IMR-90 (cell line): ENCODE data around the gene CDC42EP2. TPM values are rescaled to one million over a fixed set of nuclear protein-coding genes. Genes with fewer than 3 reads are reported as not detected.
A peak's percentile ranks its signal among the peaks of the same experiment; 100 is the strongest.

Source experiments
- ATAC-seq: fragments of 200-7000 bp; cut with Tn5 transposase; 2 replicates; pipeline ENCODE4 v1.9.1; 2020; ENCODE audit warnings: low read depth, mild to moderate bottlenecking, moderate library complexity
- BruUV-seq: library from RNA; stranded (reverse); fragments of 400-500 nt; replicated peaks from 2 replicates; lab custom pipeline; 2021; lab: Mats Ljungman, UMichigan
- CTCF ChIA-PET: fragments of 300-600 bp; formaldehyde crosslinking; extraction: SDS; loops from one replicate; lab custom pipeline; 2021; ENCODE audit warnings: antibody characterized with exemption; lab: Yijun Ruan, JAX
- POLR2A ChIA-PET: fragments of 300-600 bp; sonication (Branson Sonifier 250); formaldehyde crosslinking; loops from one replicate; lab custom pipeline; 2022; ENCODE audit warnings: antibody characterized with exemption; ENCODE audit not compliant: unreplicated experiment; lab: Charles Lee
- DNase-seq: peaks from one replicate; pipeline ENCODE4 v3.0.0; 2013
- H2AFZ ChIP-seq: replicated peaks from 2 replicates; pipeline ENCODE3; 2013; ENCODE audit warnings: low read length, mild to moderate bottlenecking; ENCODE audit not compliant: poor library complexity
- H2AK5ac ChIP-seq: 2 replicates; pipeline ENCODE4 v1.6.1; 2013; ENCODE audit warnings: low read depth, low read length, inconsistent platforms
- H2AK9ac ChIP-seq: replicated peaks from 2 replicates; pipeline ENCODE3; 2013; ENCODE audit warnings: mild to moderate bottlenecking, low read depth, low read length, moderate library complexity; ENCODE audit not compliant: poor library complexity
- H2BK120ac ChIP-seq: 2 replicates; pipeline ENCODE4 v1.6.1; 2013; ENCODE audit warnings: low read depth, low read length, inconsistent platforms
- H2BK15ac ChIP-seq: 3 replicates; pipeline ENCODE4 v1.6.1; 2013; ENCODE audit warnings: low read depth, low read length, inconsistent platforms
- H2BK20ac ChIP-seq: 2 replicates; pipeline ENCODE4 v1.6.1; 2013; ENCODE audit warnings: low read depth, mild to moderate bottlenecking, inconsistent platforms, low read length, moderate library complexity
- H2BK5ac ChIP-seq: 2 replicates; pipeline ENCODE4 v1.6.1; 2013; ENCODE audit warnings: mild to moderate bottlenecking, low read depth, low read length, inconsistent platforms; ENCODE audit not compliant: poor library complexity, severe bottlenecking
- H3K14ac ChIP-seq: replicated peaks from 2 replicates; pipeline ENCODE4 v1.6.1; 2013; ENCODE audit warnings: low read depth, low read length, inconsistent platforms
- H3K18ac ChIP-seq: 2 replicates; pipeline ENCODE4 v1.6.1; 2013; ENCODE audit warnings: low read depth, low read length, control low read depth
- H3K23ac ChIP-seq: 2 replicates; pipeline ENCODE4 v1.6.1; 2013; ENCODE audit warnings: low read depth, low read length, inconsistent platforms
- H3K27ac ChIP-seq: 2 replicates; pipeline ENCODE4 v1.5.1; 2013; ENCODE audit warnings: mild to moderate bottlenecking, control low read depth, low read length; ENCODE audit not compliant: insufficient read depth
- H3K27me3 ChIP-seq: 2 replicates; pipeline ENCODE4 v1.6.1; 2013; ENCODE audit warnings: low read length; ENCODE audit not compliant: control insufficient read depth, insufficient read depth
- H3K36me3 ChIP-seq: 2 replicates; pipeline ENCODE4 v1.6.1; 2013; ENCODE audit warnings: low read length, mixed read lengths; ENCODE audit not compliant: control insufficient read depth, insufficient read depth
- H3K4ac ChIP-seq: 2 replicates; pipeline ENCODE4 v1.6.1; 2013; ENCODE audit warnings: low read depth, low read length, inconsistent platforms
- H3K4me1 ChIP-seq: 2 replicates; pipeline ENCODE4 v1.6.1; 2013; ENCODE audit warnings: low read length, mixed read lengths; ENCODE audit not compliant: control insufficient read depth, insufficient read depth
- H3K4me2 ChIP-seq: 2 replicates; pipeline ENCODE4 v1.6.1; 2013; ENCODE audit warnings: low read depth, mild to moderate bottlenecking, control low read depth, low read length, moderate library complexity
- H3K4me3 ChIP-seq: 2 replicates; pipeline ENCODE4 v1.5.1; 2013; ENCODE audit warnings: low read depth, mild to moderate bottlenecking, control low read depth, low read length, moderate library complexity; ENCODE audit not compliant: insufficient read depth
- H3K56ac ChIP-seq: 2 replicates; pipeline ENCODE4 v1.6.1; 2013; ENCODE audit warnings: low read length, inconsistent platforms; ENCODE audit not compliant: insufficient read depth; ENCODE audit errors: extremely low read depth
- H3K79me1 ChIP-seq, 2 experiments: 2 replicates each; pipeline ENCODE4 v1.6.1; 2013; ENCODE audit warnings: low read length in 2 of 2, inconsistent platforms in 1 of 2, low read depth in 1 of 2
- H3K9ac ChIP-seq: 2 replicates; pipeline ENCODE4 v1.6.1; 2013; ENCODE audit warnings: low read depth, low read length, control low read depth
- H3K9me1 ChIP-seq: 2 replicates; pipeline ENCODE4 v1.6.1; 2013; ENCODE audit warnings: low read length, inconsistent platforms; ENCODE audit not compliant: insufficient read depth
- H3K9me3 ChIP-seq: 2 replicates; pipeline ENCODE4 v1.6.1; 2013; ENCODE audit warnings: low read length; ENCODE audit not compliant: control insufficient read depth, insufficient read depth
- H4K20me1 ChIP-seq: 2 replicates; pipeline ENCODE4 v1.6.1; 2013; ENCODE audit warnings: low read length, inconsistent platforms; ENCODE audit not compliant: insufficient read depth
- H4K5ac ChIP-seq: 2 replicates; pipeline ENCODE4 v1.6.1; 2013; ENCODE audit warnings: mild to moderate bottlenecking, low read depth, low read length, control low read depth
- H4K8ac ChIP-seq, 2 experiments: 2 replicates each; pipeline ENCODE4 v1.6.1; 2013; ENCODE audit warnings: low read depth in 2 of 2, low read length in 2 of 2, control low read depth in 1 of 2, inconsistent platforms in 1 of 2
- H4K91ac ChIP-seq: 2 replicates; pipeline ENCODE4 v1.6.1; 2013; ENCODE audit warnings: low read depth, low read length, inconsistent platforms; ENCODE audit not compliant: insufficient read depth
- BHLHE40 ChIP-seq: fragments of 150-350 bp; IDR thresholded peaks from 2 replicates; pipeline ENCODE4 v1.6.1; 2016; ENCODE audit warnings: mild to moderate bottlenecking, low read depth, low read length
- CEBPB ChIP-seq: IDR thresholded peaks from 2 replicates; pipeline ENCODE4 v1.6.1; 2012; ENCODE audit warnings: low read depth, low read length, improper control_type of control experiment
- FOS ChIP-seq: fragments of 150-350 bp; IDR thresholded peaks from 2 replicates; pipeline ENCODE4 v1.6.1; 2016; ENCODE audit warnings: low read depth, low read length
- MAFK ChIP-seq: IDR thresholded peaks from 2 replicates; pipeline ENCODE4 v1.6.1; 2012; ENCODE audit warnings: low read depth, low read length, improper control_type of control experiment
- MXI1 ChIP-seq: IDR thresholded peaks from 2 replicates; pipeline ENCODE4 v1.6.1; 2012; ENCODE audit warnings: low read depth, mild to moderate bottlenecking, low read length, moderate library complexity, borderline replicate concordance
- POLR2A ChIP-seq: IDR thresholded peaks from 2 replicates; pipeline ENCODE4 v1.6.1; 2012; ENCODE audit warnings: mild to moderate bottlenecking, low read depth, low read length
- RAD21 ChIP-seq: IDR thresholded peaks from 2 replicates; pipeline ENCODE4 v1.6.1; 2012; ENCODE audit warnings: low read length, improper control_type of control experiment
- RFX5 ChIP-seq: IDR thresholded peaks from 2 replicates; pipeline ENCODE4 v1.8.0; 2012; ENCODE audit warnings: low read depth, mild to moderate bottlenecking, low read length, moderate library complexity
- SMC3 ChIP-seq: fragments of 150-350 bp; IDR thresholded peaks from 2 replicates; pipeline ENCODE4 v1.6.1; 2016; ENCODE audit warnings: low read depth, mild to moderate bottlenecking, antibody characterized with exemption, low read length, moderate library complexity
- WGBS, 2 experiments: methylation state at CpG; one replicate each; pipeline versions ENCODE4 v1.1.5 to v1.1.7; 2013; ENCODE audit warnings: missing lambda C conversion rate in 2 of 2; ENCODE audit not compliant: insufficient read length in 1 of 2; ENCODE audit errors: extremely low coverage in 2 of 2; 5-methylcytosine and 5-hydroxymethylcytosine counted together
- dilution Hi-C: fragments of 300-500 bp; cut with HindIII; formaldehyde crosslinking; loops from one replicate; pipeline ENCODE4 v1.14.3; 2018; ENCODE audit warnings: low sequenced_read_pairs; ENCODE audit not compliant: unreplicated experiment
- in situ Hi-C: fragments of 300-500 bp; cut with MboI; formaldehyde crosslinking; loops from 3 replicates; pipeline ENCODE4 v1.14.3; 2019; ENCODE audit warnings: low sequenced_read_pairs, inconsistent platforms, mixed read lengths
- intact Hi-C: fragments of 100-400 bp; cut with micrococcal nuclease; formaldehyde crosslinking; loops from 2 replicates; pipeline ENCODE4 v1.10.0; 2022
- polyA plus RNA-seq, 3 experiments: library from polyadenylated mRNA; depleted of rRNA; stranded (reverse); fragments of >200 nt; gene quantifications; 2 replicates each; pipeline ENCODE4 v1.2.3, GENCODE V29; 2012; ENCODE audit warnings: low replicate concordance in 1 of 3
- total RNA-seq: library from RNA; depleted of rRNA; stranded (reverse); fragments of >200 nt; gene quantifications from 2 replicates; pipeline ENCODE4 v1.2.3, GENCODE V29; 2012
- TF ChIP-seq, protein P1 (sequence below): fragments of 150-350 bp; IDR thresholded peaks from 2 replicates; pipeline ENCODE4 v1.6.1; 2016; ENCODE audit warnings: low read depth, mild to moderate bottlenecking, low read length, moderate library complexity, borderline replicate concordance
- TF ChIP-seq, protein P2 (sequence below): conservative IDR thresholded peaks from 2 replicates; pipeline ENCODE4 v1.5.1; 2012; ENCODE audit warnings: mild to moderate bottlenecking, low read depth, low read length, improper control_type of control experiment

CDC42EP2 gene
- total and polyA plus RNA-seq, 2 of the 4 experiments (the other 2 are of a cell fraction) = 5.2 to 27.5 TPM

DNA sequence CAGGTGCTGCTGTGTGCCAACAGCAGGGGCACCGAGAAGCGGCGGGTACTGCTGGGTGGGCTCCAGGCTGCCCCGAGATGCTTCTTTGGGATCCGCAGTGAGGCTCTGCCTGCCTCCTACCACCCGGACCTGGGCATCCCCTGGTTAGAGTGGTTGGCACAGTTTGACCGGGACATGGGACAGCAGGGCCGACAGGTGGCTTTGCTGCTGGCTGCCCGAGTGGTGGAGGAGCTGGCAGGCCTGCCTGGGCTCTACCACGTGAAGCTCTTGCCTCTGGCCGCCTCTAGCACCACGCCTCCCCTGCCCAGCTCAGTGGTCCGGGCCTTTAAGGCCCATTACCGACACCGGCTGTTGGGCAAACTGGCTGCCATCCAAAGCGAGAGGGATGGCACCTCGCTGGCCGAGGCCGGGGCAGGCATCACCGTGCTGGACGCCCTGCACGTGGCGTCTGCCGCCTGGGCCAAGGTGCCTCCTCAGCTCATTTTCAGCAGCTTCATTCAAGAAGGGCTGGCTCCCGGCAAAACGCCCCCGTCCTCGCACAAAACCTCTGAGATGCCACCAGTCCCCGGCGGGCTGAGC, 41.8 kb downstream of the CDC42EP2 start:
- no peak for DNase-seq
- H2BK20ac ChIP-seq = no peak overlapping the region
- POLR2A ChIA-PET = interaction anchor here (2.8 kb wide), 1 partner anchor 143 kb away, joined by 10 read pairs; the partner anchor contains the start of gene MALAT1
- no peak overlapping the region for H2AK9ac ChIP-seq
- H3K14ac ChIP-seq = no peak overlapping the region
- no peak overlapping the region for H4K8ac ChIP-seq
- H3K18ac ChIP-seq = no peak overlapping the region
- H2BK120ac ChIP-seq = no peak overlapping the region
- peaks cover 15% of the 10 kb centered on the region for H3K36me3 ChIP-seq
- no TSS peak for BruUV-seq
- H3K79me1 ChIP-seq = 0 out of 4 replicates have a peak, but pooled peaks cover 0 to 4% of the 10 kb centered on the region in 2 experiments
- WGBS, 2 experiments = 92% methylated on average over 18 of the region's 30 CpGs; no CpG with 5 or more reads in 1 of the 2 experiments
- no peaks in the 10 kb centered on the region for H3K9me3 ChIP-seq
- no peak overlapping the region for H2BK15ac ChIP-seq
- dilution Hi-C loops (no loop called here), in situ Hi-C loops (no loop called here), intact Hi-C loops (no loop called here)
- H3K9ac ChIP-seq = no peak overlapping the region
- H4K20me1 ChIP-seq = peaks cover 15% of the 10 kb centered on the region
- H3K4me3 ChIP-seq = no peak overlapping the region
- H3K56ac ChIP-seq = no peak overlapping the region
- H3K4ac ChIP-seq = no peak overlapping the region
- H3K4me1 ChIP-seq = peaks cover 8% of the 10 kb centered on the region
- no peak overlapping the region for H3K4me2 ChIP-seq
- no peak overlapping the region for H3K23ac ChIP-seq
- H3K27me3 ChIP-seq = peaks cover 22% of the 10 kb centered on the region
- ATAC-seq = no peak
- TF ChIP-seq MXI1 (no peak), SMC3 (no peak), RAD21 (no peak), BHLHE40 (no peak), CEBPB (no peak), MAFK (no peak), FOS (no peak), POLR2A (no peak), RFX5 (no peak)
- TF ChIP-seq, protein P1, sequence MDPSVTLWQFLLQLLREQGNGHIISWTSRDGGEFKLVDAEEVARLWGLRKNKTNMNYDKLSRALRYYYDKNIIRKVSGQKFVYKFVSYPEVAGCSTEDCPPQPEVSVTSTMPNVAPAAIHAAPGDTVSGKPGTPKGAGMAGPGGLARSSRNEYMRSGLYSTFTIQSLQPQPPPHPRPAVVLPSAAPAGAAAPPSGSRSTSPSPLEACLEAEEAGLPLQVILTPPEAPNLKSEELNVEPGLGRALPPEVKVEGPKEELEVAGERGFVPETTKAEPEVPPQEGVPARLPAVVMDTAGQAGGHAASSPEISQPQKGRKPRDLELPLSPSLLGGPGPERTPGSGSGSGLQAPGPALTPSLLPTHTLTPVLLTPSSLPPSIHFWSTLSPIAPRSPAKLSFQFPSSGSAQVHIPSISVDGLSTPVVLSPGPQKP = no peak
- TF ChIP-seq, protein P2, sequence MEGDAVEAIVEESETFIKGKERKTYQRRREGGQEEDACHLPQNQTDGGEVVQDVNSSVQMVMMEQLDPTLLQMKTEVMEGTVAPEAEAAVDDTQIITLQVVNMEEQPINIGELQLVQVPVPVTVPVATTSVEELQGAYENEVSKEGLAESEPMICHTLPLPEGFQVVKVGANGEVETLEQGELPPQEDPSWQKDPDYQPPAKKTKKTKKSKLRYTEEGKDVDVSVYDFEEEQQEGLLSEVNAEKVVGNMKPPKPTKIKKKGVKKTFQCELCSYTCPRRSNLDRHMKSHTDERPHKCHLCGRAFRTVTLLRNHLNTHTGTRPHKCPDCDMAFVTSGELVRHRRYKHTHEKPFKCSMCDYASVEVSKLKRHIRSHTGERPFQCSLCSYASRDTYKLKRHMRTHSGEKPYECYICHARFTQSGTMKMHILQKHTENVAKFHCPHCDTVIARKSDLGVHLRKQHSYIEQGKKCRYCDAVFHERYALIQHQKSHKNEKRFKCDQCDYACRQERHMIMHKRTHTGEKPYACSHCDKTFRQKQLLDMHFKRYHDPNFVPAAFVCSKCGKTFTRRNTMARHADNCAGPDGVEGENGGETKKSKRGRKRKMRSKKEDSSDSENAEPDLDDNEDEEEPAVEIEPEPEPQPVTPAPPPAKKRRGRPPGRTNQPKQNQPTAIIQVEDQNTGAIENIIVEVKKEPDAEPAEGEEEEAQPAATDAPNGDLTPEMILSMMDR = no peak
- no peak overlapping the region for H2BK5ac ChIP-seq
- no peak overlapping the region for H4K91ac ChIP-seq
- no peak overlapping the region for H3K27ac ChIP-seq
- CTCF ChIA-PET = interaction anchor here (0.6 kb wide), 1 partner anchor 23 kb away, joined by 3 read pairs; the partner anchor contains the start of gene DPF2
- peaks cover 9% of the 10 kb centered on the region; the same call in 1 of the 2 replicates for H3K9me1 ChIP-seq
- H4K5ac ChIP-seq = no peak overlapping the region
- H2AK5ac ChIP-seq = no peak overlapping the region
- peak overlapping the region; percentile 81 for H2AFZ ChIP-seq
